HFFc6 (cell line): ENCODE data around the gene NLRP1. TPM values are rescaled to one million over a fixed set of nuclear protein-coding genes. Genes with fewer than 3 reads are reported as not detected.

Source experiments
- DNase-seq: peaks from one replicate; pipeline ENCODE4 v3.0.0-alpha.2; 2018
- H3K27ac Mint-ChIP-seq: 2 replicates; pipeline ENCODE4 v1.8.0; 2020; ENCODE audit warnings: mild to moderate bottlenecking, mixed read lengths
- H3K27me3 Mint-ChIP-seq: 2 replicates; pipeline ENCODE4 v1.8.0; 2021; ENCODE audit warnings: mild to moderate bottlenecking, moderate library complexity, mixed read lengths; ENCODE audit not compliant: insufficient read depth
- H3K36me3 Mint-ChIP-seq: 2 replicates; pipeline ENCODE4 v1.8.0; 2021; ENCODE audit warnings: low read depth, mixed read lengths
- H3K4me1 Mint-ChIP-seq: 2 replicates; pipeline ENCODE4 v1.8.0; 2020; ENCODE audit warnings: low read depth, mixed read lengths
- H3K4me3 Mint-ChIP-seq: 2 replicates; pipeline ENCODE4 v1.8.0; 2020; ENCODE audit warnings: mild to moderate bottlenecking, moderate library complexity, mixed read lengths
- H3K9me3 Mint-ChIP-seq: 2 replicates; pipeline ENCODE4 v1.8.0; 2020; ENCODE audit warnings: mild to moderate bottlenecking, mixed read lengths
- total RNA-seq, 6 experiments: library from RNA; stranded (reverse); fragmentation: NEBNext Ultra II Directional; extraction: Animal tissue kit (Norgen Biotek cat#: 25700); gene quantifications; 2 replicates in 1 of 6; 3 replicates in 5 of 6; pipeline ENCODE4 v1.2.3, GENCODE V29; 2021
- TF ChIP-seq, protein P1 (sequence below): fragments of 200-600 bp; sonication (generic); IDR thresholded peaks from 2 replicates; pipeline ENCODE4 v1.5.0; 2021; ENCODE audit warnings: antibody characterized with exemption, mild to moderate bottlenecking

The NLRP1 gene
- total RNA-seq, 6 experiments from 2014 or later: 26.9 to 44.9 (median 40.6) TPM

DNA sequence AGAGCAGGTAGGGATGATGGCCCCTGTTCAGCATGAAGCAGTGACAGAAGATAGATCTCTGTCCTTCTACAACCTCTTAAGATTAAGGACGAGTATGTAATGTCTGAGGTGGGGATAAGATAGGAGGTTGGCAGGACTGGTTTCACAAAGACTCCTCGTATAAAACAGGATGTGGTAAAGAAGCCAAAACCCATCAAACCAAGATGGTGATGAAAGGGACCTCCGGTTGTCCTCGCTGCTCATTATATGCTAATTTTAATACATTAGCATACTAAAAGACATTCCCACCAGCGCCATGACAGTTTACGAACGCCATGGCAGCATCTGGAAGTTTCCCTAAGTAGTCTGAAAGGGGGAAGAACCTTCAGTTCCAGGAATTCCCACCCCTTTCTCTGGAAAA is 70.7 kb downstream of the NLRP1 start:
- peaks cover 42% of the 10 kb centered on the region for H3K36me3 Mint-ChIP-seq
- peaks cover 3% of the 10 kb centered on the region for H3K27me3 Mint-ChIP-seq
- H3K4me1 Mint-ChIP-seq: peaks cover 57% of the 10 kb centered on the region
- no peaks in the 10 kb centered on the region for H3K9me3 Mint-ChIP-seq
- no peak for DNase-seq
- H3K4me3 Mint-ChIP-seq: no peak overlapping the region
- TF ChIP-seq, protein P1, sequence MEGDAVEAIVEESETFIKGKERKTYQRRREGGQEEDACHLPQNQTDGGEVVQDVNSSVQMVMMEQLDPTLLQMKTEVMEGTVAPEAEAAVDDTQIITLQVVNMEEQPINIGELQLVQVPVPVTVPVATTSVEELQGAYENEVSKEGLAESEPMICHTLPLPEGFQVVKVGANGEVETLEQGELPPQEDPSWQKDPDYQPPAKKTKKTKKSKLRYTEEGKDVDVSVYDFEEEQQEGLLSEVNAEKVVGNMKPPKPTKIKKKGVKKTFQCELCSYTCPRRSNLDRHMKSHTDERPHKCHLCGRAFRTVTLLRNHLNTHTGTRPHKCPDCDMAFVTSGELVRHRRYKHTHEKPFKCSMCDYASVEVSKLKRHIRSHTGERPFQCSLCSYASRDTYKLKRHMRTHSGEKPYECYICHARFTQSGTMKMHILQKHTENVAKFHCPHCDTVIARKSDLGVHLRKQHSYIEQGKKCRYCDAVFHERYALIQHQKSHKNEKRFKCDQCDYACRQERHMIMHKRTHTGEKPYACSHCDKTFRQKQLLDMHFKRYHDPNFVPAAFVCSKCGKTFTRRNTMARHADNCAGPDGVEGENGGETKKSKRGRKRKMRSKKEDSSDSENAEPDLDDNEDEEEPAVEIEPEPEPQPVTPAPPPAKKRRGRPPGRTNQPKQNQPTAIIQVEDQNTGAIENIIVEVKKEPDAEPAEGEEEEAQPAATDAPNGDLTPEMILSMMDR: no peak
- H3K27ac Mint-ChIP-seq: no peak overlapping the region

DNA sequence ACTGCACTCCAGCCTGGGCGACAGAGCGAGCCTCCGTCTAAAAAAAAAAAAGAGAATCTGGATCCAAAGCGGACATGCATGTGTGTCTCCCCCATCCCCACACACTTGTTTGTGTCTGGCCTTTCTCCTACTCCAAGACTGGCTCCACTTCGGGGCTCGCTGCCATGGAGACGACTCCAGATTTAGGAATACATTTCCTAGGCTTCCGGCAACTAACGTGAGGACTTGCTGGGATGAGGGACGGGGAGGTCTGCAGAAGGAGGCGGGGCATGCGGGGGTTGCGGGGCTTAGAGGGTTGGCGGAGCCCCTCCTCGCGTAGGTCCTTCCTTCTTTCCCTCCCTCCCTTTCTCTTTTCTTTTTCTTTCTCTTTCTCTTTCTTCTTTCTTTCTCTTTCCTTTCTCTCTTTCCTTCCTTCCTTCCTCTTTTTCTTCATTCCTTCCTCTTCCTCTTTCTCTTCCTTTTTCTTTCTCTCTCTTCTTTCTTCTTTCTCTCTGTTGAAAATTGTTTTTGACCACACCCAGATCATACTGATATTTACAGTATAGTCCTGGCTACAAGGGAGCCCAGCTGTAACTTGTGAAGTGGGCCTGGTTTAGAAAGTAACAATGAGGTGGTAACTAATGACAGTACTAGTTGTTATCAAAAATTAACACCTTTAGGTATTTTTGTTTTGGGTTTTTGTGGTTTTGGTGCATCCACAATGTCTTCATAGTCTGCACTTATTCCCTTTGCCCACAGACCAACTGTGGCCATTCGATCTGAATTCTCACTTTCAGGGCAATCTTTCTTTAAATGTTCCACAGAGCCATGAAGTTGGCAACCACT is 72.7 kb downstream of the NLRP1 start:
- peak overlapping the region; percentile 16; the same call in 1 of the 2 replicates for H3K27ac Mint-ChIP-seq
- peaks cover 44% of the 10 kb centered on the region for H3K4me1 Mint-ChIP-seq
- no peaks in the 10 kb centered on the region for H3K9me3 Mint-ChIP-seq
- DNase-seq: no peak
- TF ChIP-seq, protein P1: no peak
- peaks cover 36% of the 10 kb centered on the region for H3K36me3 Mint-ChIP-seq
- H3K4me3 Mint-ChIP-seq: 0 out of 2 replicates have a peak overlapping the region, but pooled peaks have one; percentile 2
- H3K27me3 Mint-ChIP-seq: 0 out of 2 replicates have a peak, but pooled peaks cover 3% of the 10 kb centered on the region

- no peaks in the 10 kb centered on the region for H3K27me3 Mint-ChIP-seq
- TF ChIP-seq, protein P1: no peak
Measured at GRCh38 chr17:5510771-5511170, 73.5 kb downstream of the NLRP1 start.

GRCh38 chr17:5509482-5509881 is 74.8 kb downstream of the NLRP1 start:
- Mint-ChIP-seq H3K27me3 (no peaks in the 10 kb centered on the region; the same call in 1 of the 2 replicates), H3K36me3 (peaks cover 36% of the 10 kb centered on the region), H3K4me1 (peaks cover 27% of the 10 kb centered on the region), H3K4me3 (peak overlapping the region; percentile 78), H3K9me3 (no peaks in the 10 kb centered on the region), H3K27ac (peak overlapping the region; percentile 98)
- peak; percentile 62 for DNase-seq
- TF ChIP-seq, protein P1: no peak

More at GRCh38 chr17:5510771-5511170, 73.5 kb downstream of the NLRP1 start:
- Mint-ChIP-seq H3K27ac (no peak overlapping the region), H3K36me3 (peaks cover 36% of the 10 kb centered on the region), H3K4me1 (peaks cover 35% of the 10 kb centered on the region), H3K4me3 (no peak overlapping the region), H3K9me3 (no peaks in the 10 kb centered on the region)
- DNase-seq: no peak

DNA sequence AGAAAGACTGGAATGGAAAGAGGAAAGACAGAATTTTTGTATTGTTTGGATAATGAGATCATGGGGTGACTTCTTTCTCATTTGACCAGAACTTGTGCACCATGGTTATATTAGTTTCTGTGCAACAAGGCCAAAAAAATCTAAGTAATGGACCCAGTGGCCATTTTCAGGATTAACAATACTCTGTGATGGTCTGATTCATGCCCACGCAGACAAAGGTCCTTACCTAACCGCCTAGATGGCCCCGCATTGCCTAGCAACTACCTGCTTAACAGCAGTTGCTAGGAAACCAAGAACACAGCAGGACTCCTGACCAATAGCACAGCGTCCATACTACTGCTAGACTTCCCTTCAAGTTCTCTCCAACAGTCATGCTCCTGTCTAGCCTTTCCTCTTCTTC is 75.5 kb downstream of the NLRP1 start:
- TF ChIP-seq, protein P1: no peak
- H3K27ac Mint-ChIP-seq: peak overlapping the region; percentile 98
- peak; percentile 61 for DNase-seq
- no peaks in the 10 kb centered on the region for H3K9me3 Mint-ChIP-seq
- peaks cover 27% of the 10 kb centered on the region for H3K4me1 Mint-ChIP-seq
- H3K4me3 Mint-ChIP-seq: peak overlapping the region; percentile 78
- peaks cover 32% of the 10 kb centered on the region for H3K36me3 Mint-ChIP-seq
- no peaks in the 10 kb centered on the region; the same call in 1 of the 2 replicates for H3K27me3 Mint-ChIP-seq
